ENCODE measurements around the gene JMJD7. TPM values are rescaled to one million over a fixed set of nuclear protein-coding genes. Genes with fewer than 3 reads are reported as not detected.

The JMJD7 gene
- total RNA-seq, 1 experiment from 2014 or later, result 13.2 TPM

DNA sequence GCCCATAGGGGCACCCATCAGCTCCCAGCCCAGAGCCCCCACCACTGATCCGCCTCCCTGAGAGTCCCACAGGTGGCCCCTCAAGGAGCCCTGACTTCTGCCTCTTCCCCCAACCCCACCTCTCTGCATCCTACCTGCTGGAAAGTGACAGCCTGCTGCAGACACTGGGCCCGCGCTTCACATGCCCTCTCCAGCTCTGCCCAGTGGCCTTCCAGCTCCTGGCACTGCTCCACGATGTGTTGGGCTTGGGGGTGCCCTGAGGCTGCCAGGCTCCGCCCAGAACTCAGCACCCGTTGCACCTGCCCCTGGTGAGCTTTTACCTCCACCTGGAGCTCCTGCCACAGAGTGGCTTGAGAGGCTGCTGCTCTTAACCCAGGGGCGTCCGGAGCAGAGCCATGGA is 45.8 kb downstream of the JMJD7 start:
- TF ChIP-seq TCF7L2 (IDR thresholded peaks at IDR 0.05; ENCODE audit: low read depth, low read length) (no peak), POLR2AphosphoS5 (IDR thresholded peaks at IDR 0.05; ENCODE audit: low read depth, low read length) (no peak), SIN3A (IDR thresholded peaks at IDR 0.05; ENCODE audit: borderline replicate concordance, insufficient read depth, low read depth, low read length) (no peak)
- TF ChIP-seq, protein P1, sequence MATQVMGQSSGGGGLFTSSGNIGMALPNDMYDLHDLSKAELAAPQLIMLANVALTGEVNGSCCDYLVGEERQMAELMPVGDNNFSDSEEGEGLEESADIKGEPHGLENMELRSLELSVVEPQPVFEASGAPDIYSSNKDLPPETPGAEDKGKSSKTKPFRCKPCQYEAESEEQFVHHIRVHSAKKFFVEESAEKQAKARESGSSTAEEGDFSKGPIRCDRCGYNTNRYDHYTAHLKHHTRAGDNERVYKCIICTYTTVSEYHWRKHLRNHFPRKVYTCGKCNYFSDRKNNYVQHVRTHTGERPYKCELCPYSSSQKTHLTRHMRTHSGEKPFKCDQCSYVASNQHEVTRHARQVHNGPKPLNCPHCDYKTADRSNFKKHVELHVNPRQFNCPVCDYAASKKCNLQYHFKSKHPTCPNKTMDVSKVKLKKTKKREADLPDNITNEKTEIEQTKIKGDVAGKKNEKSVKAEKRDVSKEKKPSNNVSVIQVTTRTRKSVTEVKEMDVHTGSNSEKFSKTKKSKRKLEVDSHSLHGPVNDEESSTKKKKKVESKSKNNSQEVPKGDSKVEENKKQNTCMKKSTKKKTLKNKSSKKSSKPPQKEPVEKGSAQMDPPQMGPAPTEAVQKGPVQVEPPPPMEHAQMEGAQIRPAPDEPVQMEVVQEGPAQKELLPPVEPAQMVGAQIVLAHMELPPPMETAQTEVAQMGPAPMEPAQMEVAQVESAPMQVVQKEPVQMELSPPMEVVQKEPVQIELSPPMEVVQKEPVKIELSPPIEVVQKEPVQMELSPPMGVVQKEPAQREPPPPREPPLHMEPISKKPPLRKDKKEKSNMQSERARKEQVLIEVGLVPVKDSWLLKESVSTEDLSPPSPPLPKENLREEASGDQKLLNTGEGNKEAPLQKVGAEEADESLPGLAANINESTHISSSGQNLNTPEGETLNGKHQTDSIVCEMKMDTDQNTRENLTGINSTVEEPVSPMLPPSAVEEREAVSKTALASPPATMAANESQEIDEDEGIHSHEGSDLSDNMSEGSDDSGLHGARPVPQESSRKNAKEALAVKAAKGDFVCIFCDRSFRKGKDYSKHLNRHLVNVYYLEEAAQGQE (IDR thresholded peaks at IDR 0.05; ENCODE audit: insufficient read depth in 1 of 2, low read depth in 2 of 2, low read length in 1 of 2), result no peak
- TF ChIP-seq, protein P2, sequence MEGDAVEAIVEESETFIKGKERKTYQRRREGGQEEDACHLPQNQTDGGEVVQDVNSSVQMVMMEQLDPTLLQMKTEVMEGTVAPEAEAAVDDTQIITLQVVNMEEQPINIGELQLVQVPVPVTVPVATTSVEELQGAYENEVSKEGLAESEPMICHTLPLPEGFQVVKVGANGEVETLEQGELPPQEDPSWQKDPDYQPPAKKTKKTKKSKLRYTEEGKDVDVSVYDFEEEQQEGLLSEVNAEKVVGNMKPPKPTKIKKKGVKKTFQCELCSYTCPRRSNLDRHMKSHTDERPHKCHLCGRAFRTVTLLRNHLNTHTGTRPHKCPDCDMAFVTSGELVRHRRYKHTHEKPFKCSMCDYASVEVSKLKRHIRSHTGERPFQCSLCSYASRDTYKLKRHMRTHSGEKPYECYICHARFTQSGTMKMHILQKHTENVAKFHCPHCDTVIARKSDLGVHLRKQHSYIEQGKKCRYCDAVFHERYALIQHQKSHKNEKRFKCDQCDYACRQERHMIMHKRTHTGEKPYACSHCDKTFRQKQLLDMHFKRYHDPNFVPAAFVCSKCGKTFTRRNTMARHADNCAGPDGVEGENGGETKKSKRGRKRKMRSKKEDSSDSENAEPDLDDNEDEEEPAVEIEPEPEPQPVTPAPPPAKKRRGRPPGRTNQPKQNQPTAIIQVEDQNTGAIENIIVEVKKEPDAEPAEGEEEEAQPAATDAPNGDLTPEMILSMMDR (IDR thresholded peaks at IDR 0.05), result no peak
- POLR2A ChIA-PET, result no interaction called here
- H3K9me3 ChIP-seq (ENCODE audit: control insufficient read depth, insufficient read depth, low read depth, low read length), result no peaks in the 10 kb centered on the region
- no peaks in the 10 kb centered on the region for H3K27me3 ChIP-seq (ENCODE audit: control insufficient read depth, insufficient read depth, low read length)
- no peaks in the 10 kb centered on the region for H3K36me3 ChIP-seq (ENCODE audit: control insufficient read depth, insufficient read depth, low read length)
- no peak overlapping the region for H3K4me3 ChIP-seq (ENCODE audit: low read depth in 2 of 2, low read length in 2 of 2)
- CTCF ChIA-PET, result no interaction called here
- H3K4me1 ChIP-seq (ENCODE audit: control insufficient read depth, insufficient read depth, low read length), result peaks cover 9% of the 10 kb centered on the region; the same call in 1 of the 2 replicates
- in situ Hi-C loops (cut with HindIII; ENCODE audit: low pct_unique_long_range_greater_than_20kb, low sequenced_read_pairs), result no loop called here
- ATAC-seq (no peak), DNase-seq (ENCODE audit: low read depth, low spot score) (no peak)
- BruUV-seq (replicated peaks), result no TSS peak
- intact Hi-C loops (cut with micrococcal nuclease; ENCODE audit: unreplicated experiment), result no loop called here
- no peak overlapping the region for H3K27ac ChIP-seq (ENCODE audit: low read length)

DNA sequence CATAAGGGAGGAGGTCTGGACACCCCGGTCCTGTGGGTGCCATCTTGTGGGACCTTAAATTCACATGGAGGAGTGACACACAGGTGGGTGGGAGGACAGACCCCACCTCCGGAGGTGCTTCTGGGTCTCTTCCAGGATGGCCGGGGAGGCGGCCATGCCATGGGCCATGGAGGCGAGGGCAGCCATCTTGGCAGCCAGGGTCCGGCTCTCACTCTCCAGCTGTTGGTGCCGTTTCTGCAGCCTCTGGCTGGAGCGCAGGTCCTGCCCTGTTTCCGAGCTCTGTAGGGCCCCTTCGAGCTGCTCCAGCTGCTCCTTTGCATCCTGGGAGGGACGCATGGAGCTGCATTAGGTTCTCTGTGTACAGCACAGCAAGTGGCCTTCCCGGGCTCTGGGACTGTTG is 46.8 kb downstream of the JMJD7 start:
- Histone ChIP-seq H3K4me3 (ENCODE audit: low read depth in 2 of 2, low read length in 2 of 2) (no peak overlapping the region), H3K36me3 (ENCODE audit: control insufficient read depth, insufficient read depth, low read length) (no peaks in the 10 kb centered on the region), H3K27me3 (ENCODE audit: control insufficient read depth, insufficient read depth, low read length) (no peaks in the 10 kb centered on the region), H3K4me1 (ENCODE audit: control insufficient read depth, insufficient read depth, low read length) (peaks cover 9% of the 10 kb centered on the region; the same call in 1 of the 2 replicates), H3K27ac (ENCODE audit: low read length) (no peak overlapping the region), H3K9me3 (ENCODE audit: control insufficient read depth, insufficient read depth, low read depth, low read length) (no peaks in the 10 kb centered on the region)
- TF ChIP-seq, protein P2 (IDR thresholded peaks at IDR 0.05), result no peak
- no peak for TF ChIP-seq TCF7L2 (IDR thresholded peaks at IDR 0.05; ENCODE audit: low read depth, low read length)
- no peak for TF ChIP-seq SIN3A (IDR thresholded peaks at IDR 0.05; ENCODE audit: borderline replicate concordance, insufficient read depth, low read depth, low read length)
- no peak for TF ChIP-seq POLR2AphosphoS5 (IDR thresholded peaks at IDR 0.05; ENCODE audit: low read depth, low read length)
- TF ChIP-seq, protein P1 (IDR thresholded peaks at IDR 0.05; ENCODE audit: insufficient read depth in 1 of 2, low read depth in 2 of 2, low read length in 1 of 2), result no peak
- BruUV-seq (replicated peaks), result no TSS peak
- in situ Hi-C loops (cut with HindIII; ENCODE audit: low pct_unique_long_range_greater_than_20kb, low sequenced_read_pairs) (no loop called here), intact Hi-C loops (cut with micrococcal nuclease; ENCODE audit: unreplicated experiment) (no loop called here)
- ChIA-PET CTCF (no interaction called here), POLR2A (no interaction called here)
- DNase-seq (ENCODE audit: low read depth, low spot score) (no peak), ATAC-seq (no peak)
